Ovary (tissue), 9 donors: ENCODE measurements around the gene OSBP. TPM values are rescaled to one million over a fixed set of nuclear protein-coding genes. Genes with fewer than 3 reads are reported as not detected.

Source experiments
- DNase-seq, 5 donors: peaks; one replicate each; pipeline ENCODE4 v3.0.0-alpha.2; 2019 to 2020
- H3K27ac ChIP-seq, 2 donors: fragments of 200-600 bp; one replicate each; pipeline versions ENCODE4 v1.5.1 to v1.8.0; 2019 to 2022
- H3K27me3 ChIP-seq: fragments of 200-600 bp; one replicate; pipeline ENCODE4 v1.8.0; 2022
- H3K36me3 ChIP-seq: fragments of 200-600 bp; sonication (generic); one replicate; pipeline ENCODE4 v1.5.1; 2019
- H3K4me1 ChIP-seq: one replicate; pipeline ENCODE4 v1.8.1; 2013; ENCODE audit warnings: mild to moderate bottlenecking, moderate library complexity; ENCODE audit not compliant: insufficient read depth
- H3K4me3 ChIP-seq: fragments of 200-600 bp; sonication (generic); one replicate; pipeline ENCODE4 v1.5.1; 2017
- H3K9me3 ChIP-seq, 2 donors: fragments of 200-600 bp in 1 of 2; sonication (generic) in 1 of 2; one replicate each; pipeline versions ENCODE4 v1.5.1 to v1.8.1; 2013 to 2019; ENCODE audit warnings: mild to moderate bottlenecking in 1 of 2, moderate library complexity in 1 of 2
- EP300 ChIP-seq: sonication (generic); formaldehyde crosslinking; IDR thresholded peaks from one replicate; pipeline ENCODE4 v1.6.1; 2017; ENCODE audit warnings: antibody characterized with exemption
- POLR2A ChIP-seq: fragments of 450-650 bp; IDR thresholded peaks from one replicate; pipeline ENCODE4 v1.6.1; 2017; ENCODE audit warnings: antibody characterized with exemption, mild to moderate bottlenecking, moderate library complexity
- WGBS, 3 donors: extraction: QIAGEN DNeasy Blood & Tissue Kit in 1 of 3; methylation state at CpG; one replicate each; pipeline versions ENCODE4 v1.1.5 to v1.1.7; 2013 to 2017; 5-methylcytosine and 5-hydroxymethylcytosine counted together
- intact Hi-C, 4 donors: fragments of 100-400 bp; cut with DNase I; formaldehyde crosslinking; loops; one replicate each; pipeline versions ENCODE4 v1.11.0 to v1.15.1; 2022 to 2023
- polyA plus RNA-seq, 2 donors: library from polyadenylated mRNA; stranded (reverse); fragments of 200-250 nt in 1 of 2; fragments of 350-450 nt in 1 of 2; fragmentation: Illumina TruSeq in 1 of 2; extraction: RNeasy Lipid Tissue Mini Kit (QIAGEN cat#74804) in 1 of 2; gene quantifications; one replicate each; pipeline ENCODE4 v1.2.3, GENCODE V29; 2013 to 2014
- total RNA-seq, 7 donors: library from RNA; depleted of rRNA in 2 of 7; stranded (reverse); fragments of >200 nt in 2 of 7; fragmentation: NEBNext Ultra II Directional in 3 of 7; extraction: Animal tissue kit (Norgen Biotek cat#: 25700) in 3 of 7; gene quantifications; one replicate each; pipeline versions ENCODE4 v1.1.0 to v1.2.4, GENCODE V29; 2016 to 2023
- TF ChIP-seq, protein P1 (sequence below), 3 donors: fragments of 450-650 bp in 2 of 3; fragments of 200-600 bp in 1 of 3; IDR thresholded peaks; one replicate each; pipeline versions ENCODE4 v1.5.1 to v1.8.0; 2016 to 2022; ENCODE audit warnings: antibody characterized with exemption in 3 of 3, mild to moderate bottlenecking in 1 of 3
- donor health status: DM: no; HTN: no; CAD: no; lungs with moderate emphysema.
- donor health status: DM: no; HTN: no; CAD: no.
- donor health status: Bipolar disorder and iron deficiency.
- donor health status: DM: yes; HTN: yes; CAD: no.
- donor health status: DM: no; HTN: no; CAD: no.
- donor health status: DM: yes; HTN: yes; CAD: no.

The OSBP gene
- total and polyA plus RNA-seq, 9 donors, result 20.5 to 58.0 (median 42.4) TPM

- Histone ChIP-seq H3K4me3 (peak overlapping the region; percentile 65), H3K4me1 (peaks cover 6% of the 10 kb centered on the region), H3K27me3 (no peaks in the 10 kb centered on the region), H3K27ac (peak overlapping the region; percentile 78 to 85), H3K36me3 (no peaks in the 10 kb centered on the region), H3K9me3 (no peaks in the 10 kb centered on the region)
- peak in 4 of 5 donors; percentile 52 to 69 (median 63) for DNase-seq
- TF ChIP-seq EP300 (no peak), POLR2A (no peak)
- TF ChIP-seq, protein P1, sequence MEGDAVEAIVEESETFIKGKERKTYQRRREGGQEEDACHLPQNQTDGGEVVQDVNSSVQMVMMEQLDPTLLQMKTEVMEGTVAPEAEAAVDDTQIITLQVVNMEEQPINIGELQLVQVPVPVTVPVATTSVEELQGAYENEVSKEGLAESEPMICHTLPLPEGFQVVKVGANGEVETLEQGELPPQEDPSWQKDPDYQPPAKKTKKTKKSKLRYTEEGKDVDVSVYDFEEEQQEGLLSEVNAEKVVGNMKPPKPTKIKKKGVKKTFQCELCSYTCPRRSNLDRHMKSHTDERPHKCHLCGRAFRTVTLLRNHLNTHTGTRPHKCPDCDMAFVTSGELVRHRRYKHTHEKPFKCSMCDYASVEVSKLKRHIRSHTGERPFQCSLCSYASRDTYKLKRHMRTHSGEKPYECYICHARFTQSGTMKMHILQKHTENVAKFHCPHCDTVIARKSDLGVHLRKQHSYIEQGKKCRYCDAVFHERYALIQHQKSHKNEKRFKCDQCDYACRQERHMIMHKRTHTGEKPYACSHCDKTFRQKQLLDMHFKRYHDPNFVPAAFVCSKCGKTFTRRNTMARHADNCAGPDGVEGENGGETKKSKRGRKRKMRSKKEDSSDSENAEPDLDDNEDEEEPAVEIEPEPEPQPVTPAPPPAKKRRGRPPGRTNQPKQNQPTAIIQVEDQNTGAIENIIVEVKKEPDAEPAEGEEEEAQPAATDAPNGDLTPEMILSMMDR (IDR thresholded peaks at IDR 0.05), result no peak
- intact Hi-C loops, result loop anchor here in 1 of 4 donors (10.0 kb wide), 1 partner anchor 55 kb away; the partner anchor contains the start of gene OSBP
- WGBS, 3 donors, result 0 to 1% (median 1%) methylated on average over 18 of the region's 18 CpGs
Measured at GRCh38 chr11:59560290-59560701, 55.3 kb downstream of the OSBP start.

DNA sequence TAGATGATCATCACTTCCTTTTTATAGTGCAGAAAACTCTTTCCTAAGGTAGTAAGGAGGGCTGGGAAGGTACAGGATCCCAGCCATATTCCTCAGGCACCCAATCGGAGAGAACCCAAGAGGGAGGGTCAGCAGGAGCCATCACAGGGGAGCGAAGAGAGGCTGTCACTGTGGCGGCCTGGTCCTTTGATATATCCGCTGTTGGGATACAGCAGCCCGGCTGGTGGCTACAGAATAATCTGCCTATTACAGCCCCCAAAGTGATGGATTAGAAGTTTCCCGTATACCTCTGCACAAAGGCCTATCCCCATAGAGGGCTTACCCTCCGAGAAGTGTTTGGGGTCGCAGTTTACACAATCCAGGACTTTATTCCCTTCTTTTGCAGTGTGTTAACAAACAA is 55.7 kb downstream of the OSBP start:
- TF ChIP-seq EP300 (no peak), POLR2A (no peak)
- TF ChIP-seq, protein P1 (IDR thresholded peaks at IDR 0.05), result no peak
- Histone ChIP-seq H3K27me3 (no peaks in the 10 kb centered on the region), H3K9me3 (no peaks in the 10 kb centered on the region), H3K36me3 (no peaks in the 10 kb centered on the region), H3K4me1 (peaks cover 6% of the 10 kb centered on the region), H3K4me3 (peak overlapping the region; percentile 65), H3K27ac (peak overlapping the region in 1 of 2 donors; percentile 78)
- WGBS, 3 donors, result 56 to 61% (median 58%) methylated on average over 8 of the region's 8 CpGs
- intact Hi-C loops, result loop anchor here in 1 of 4 donors (10.0 kb wide), 2 partner anchors 55 to 1895 kb away; partner anchors contain the start of genes OSBP and ZDHHC5
- DNase-seq, result no peak

- no peaks in the 10 kb centered on the region for H3K27me3 ChIP-seq
- 77 to 82% (median 80%) methylated on average over 7 of the region's 7 CpGs for WGBS, 3 donors
- H3K9me3 ChIP-seq, result no peaks in the 10 kb centered on the region
- no peaks in the 10 kb centered on the region for H3K36me3 ChIP-seq
- H3K4me3 ChIP-seq, result no peak overlapping the region
- peaks cover 6% of the 10 kb centered on the region for H3K4me1 ChIP-seq
- TF ChIP-seq, protein P1 (IDR thresholded peaks at IDR 0.05), result no peak
- TF ChIP-seq POLR2A (no peak), EP300 (no peak)
- DNase-seq, result no peak
- intact Hi-C loops, result loop anchor here in 1 of 4 donors (10.0 kb wide), 1 partner anchor 1893 kb away; the partner anchor contains the start of gene ZDHHC5
- no peak overlapping the region for H3K27ac ChIP-seq
Measured at GRCh38 chr11:59558270-59558643, 57.3 kb downstream of the OSBP start.

DNA sequence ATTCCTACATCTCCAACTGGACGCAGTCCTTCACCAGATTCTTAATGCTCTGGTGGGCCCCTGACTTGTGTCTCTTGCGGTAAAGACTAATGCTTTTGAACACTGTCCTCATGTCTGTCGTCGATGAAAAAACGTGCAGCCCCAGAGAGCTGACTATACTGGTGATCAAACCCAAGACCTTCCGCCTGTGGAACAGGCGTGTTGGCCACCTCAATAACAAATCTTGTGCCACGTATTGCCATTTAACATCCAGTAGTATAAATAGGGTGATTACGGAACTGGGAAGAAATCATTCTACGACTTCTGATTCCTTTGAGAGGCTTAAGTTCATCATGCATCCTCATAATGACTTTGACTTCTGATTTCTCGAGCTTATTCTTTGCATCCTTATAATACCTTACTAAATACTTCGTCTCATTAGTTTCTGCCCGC is 58.6 kb downstream of the OSBP start:
- no peaks in the 10 kb centered on the region for H3K27me3 ChIP-seq
- no peaks in the 10 kb centered on the region for H3K36me3 ChIP-seq
- peaks cover 9% of the 10 kb centered on the region for H3K4me1 ChIP-seq
- intact Hi-C loops, result loop anchor here in 1 of 4 donors (10.0 kb wide), 1 partner anchor 1892 kb away; the partner anchor contains the start of gene ZDHHC5
- H3K27ac ChIP-seq, result no peak overlapping the region
- H3K4me3 ChIP-seq, result no peak overlapping the region
- no peak for DNase-seq
- TF ChIP-seq, protein P1 (IDR thresholded peaks at IDR 0.05), result no peak
- TF ChIP-seq POLR2A (no peak), EP300 (no peak)
- no peaks in the 10 kb centered on the region for H3K9me3 ChIP-seq
- 42 to 56% (median 51%) methylated on average over 13 of the region's 13 CpGs for WGBS, 3 donors
